Glutamatergic neuron (in vitro differentiated cells): ENCODE results near the gene MCU. TPM values are rescaled to one million over a fixed set of nuclear protein-coding genes. Genes with fewer than 3 reads are reported as not detected.
"Not testable (repeated sequence)": the region's sequence is repeated elsewhere in the genome, so short reads cannot be mapped to it uniquely, and the experiment has no call there.

Experiments used
- DNase-seq: peaks from one replicate; pipeline ENCODE4 v3.0.0; 2022
- H3K27ac Mint-ChIP-seq: one replicate; pipeline ENCODE4 v1.8.0; 2020; ENCODE audit warnings: mild to moderate bottlenecking, mixed read lengths, inconsistent platforms; ENCODE audit not compliant: unreplicated experiment
- H3K27me3 Mint-ChIP-seq: one replicate; pipeline ENCODE4 v1.8.0; 2020; ENCODE audit warnings: mild to moderate bottlenecking, moderate library complexity, mixed read lengths, inconsistent platforms; ENCODE audit not compliant: unreplicated experiment
- H3K36me3 Mint-ChIP-seq: one replicate; pipeline ENCODE4 v1.8.0; 2020; ENCODE audit warnings: mild to moderate bottlenecking, mixed read lengths, inconsistent platforms; ENCODE audit not compliant: unreplicated experiment
- H3K4me1 Mint-ChIP-seq: one replicate; pipeline ENCODE4 v1.8.0; 2020; ENCODE audit warnings: mild to moderate bottlenecking, low read depth, mixed read lengths, inconsistent platforms; ENCODE audit not compliant: unreplicated experiment
- H3K4me3 Mint-ChIP-seq: one replicate; pipeline ENCODE4 v1.8.0; 2020; ENCODE audit warnings: mild to moderate bottlenecking, mixed read lengths, inconsistent platforms; ENCODE audit not compliant: unreplicated experiment
- H3K9me3 Mint-ChIP-seq: one replicate; pipeline ENCODE4 v1.8.0; 2020; ENCODE audit warnings: mild to moderate bottlenecking, moderate library complexity, mixed read lengths, inconsistent platforms; ENCODE audit not compliant: unreplicated experiment
- total RNA-seq: library from RNA; stranded (reverse); fragmentation: NEBNext Ultra II Directional; extraction: Animal tissue kit (Norgen Biotek cat#: 25700); gene quantifications from one replicate; pipeline ENCODE4 v1.2.1, GENCODE V29; 2021; ENCODE audit not compliant: unreplicated experiment
- TF ChIP-seq, protein P1 (sequence below): fragments of 200-600 bp; sonication (generic); IDR thresholded peaks from one replicate; pipeline ENCODE4 v1.5.0; 2021; ENCODE audit not compliant: partially characterized antibody, unreplicated experiment

The MCU gene
- total RNA-seq, 1 donor from 2014 or later, result 15.2 TPM

DNA sequence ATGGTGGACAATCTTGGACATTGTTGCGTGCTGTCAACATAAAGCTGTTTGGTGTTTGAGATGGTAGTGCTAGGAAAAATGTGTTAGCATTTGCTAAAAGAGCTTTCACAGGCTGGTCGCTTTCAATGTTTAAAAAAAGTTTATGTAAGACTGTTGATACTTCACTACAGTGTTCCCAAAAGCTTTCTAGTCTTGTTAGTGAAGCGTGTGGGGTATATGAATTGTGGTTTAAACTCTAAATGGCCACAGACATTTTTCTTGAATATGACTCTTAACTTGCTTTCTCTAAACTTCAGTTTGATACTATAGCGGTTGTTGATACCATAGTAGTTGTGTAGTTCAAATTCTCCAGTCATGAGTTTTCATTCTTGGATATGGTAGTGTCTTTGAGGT lies 44.9 kb downstream of the MCU start:
- no peak overlapping the region for H3K4me3 Mint-ChIP-seq
- no peaks in the 10 kb centered on the region for H3K27me3 Mint-ChIP-seq
- peaks cover 16% of the 10 kb centered on the region for H3K4me1 Mint-ChIP-seq
- no peak overlapping the region for H3K27ac Mint-ChIP-seq
- no peaks in the 10 kb centered on the region for H3K36me3 Mint-ChIP-seq
- no peak for DNase-seq
- no peaks in the 10 kb centered on the region for H3K9me3 Mint-ChIP-seq
- TF ChIP-seq, protein P1, sequence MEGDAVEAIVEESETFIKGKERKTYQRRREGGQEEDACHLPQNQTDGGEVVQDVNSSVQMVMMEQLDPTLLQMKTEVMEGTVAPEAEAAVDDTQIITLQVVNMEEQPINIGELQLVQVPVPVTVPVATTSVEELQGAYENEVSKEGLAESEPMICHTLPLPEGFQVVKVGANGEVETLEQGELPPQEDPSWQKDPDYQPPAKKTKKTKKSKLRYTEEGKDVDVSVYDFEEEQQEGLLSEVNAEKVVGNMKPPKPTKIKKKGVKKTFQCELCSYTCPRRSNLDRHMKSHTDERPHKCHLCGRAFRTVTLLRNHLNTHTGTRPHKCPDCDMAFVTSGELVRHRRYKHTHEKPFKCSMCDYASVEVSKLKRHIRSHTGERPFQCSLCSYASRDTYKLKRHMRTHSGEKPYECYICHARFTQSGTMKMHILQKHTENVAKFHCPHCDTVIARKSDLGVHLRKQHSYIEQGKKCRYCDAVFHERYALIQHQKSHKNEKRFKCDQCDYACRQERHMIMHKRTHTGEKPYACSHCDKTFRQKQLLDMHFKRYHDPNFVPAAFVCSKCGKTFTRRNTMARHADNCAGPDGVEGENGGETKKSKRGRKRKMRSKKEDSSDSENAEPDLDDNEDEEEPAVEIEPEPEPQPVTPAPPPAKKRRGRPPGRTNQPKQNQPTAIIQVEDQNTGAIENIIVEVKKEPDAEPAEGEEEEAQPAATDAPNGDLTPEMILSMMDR, result no peak

DNA sequence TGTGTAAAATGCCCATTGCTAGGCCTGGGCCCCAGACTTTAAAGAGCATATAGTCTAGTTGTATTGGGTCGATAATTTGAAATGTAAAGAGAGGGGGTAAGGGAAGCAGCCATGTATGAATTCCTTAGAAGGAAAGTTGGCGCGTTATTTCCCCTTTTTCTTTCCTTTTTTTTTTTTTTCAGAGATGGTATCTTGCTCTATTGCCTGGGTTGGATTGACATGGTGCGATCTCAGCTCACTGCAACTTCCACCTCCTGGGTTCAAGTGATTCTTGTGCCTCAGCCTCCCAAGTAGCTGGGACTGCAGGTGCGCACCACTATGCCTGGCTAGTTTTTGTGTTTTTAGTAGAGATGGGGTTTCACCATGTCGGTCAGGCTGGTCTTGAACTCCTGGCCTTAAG lies 45.4 kb downstream of the MCU start:
- H3K36me3 Mint-ChIP-seq, H3K27ac Mint-ChIP-seq, H3K4me3 Mint-ChIP-seq: not testable (repeated sequence)

DNA sequence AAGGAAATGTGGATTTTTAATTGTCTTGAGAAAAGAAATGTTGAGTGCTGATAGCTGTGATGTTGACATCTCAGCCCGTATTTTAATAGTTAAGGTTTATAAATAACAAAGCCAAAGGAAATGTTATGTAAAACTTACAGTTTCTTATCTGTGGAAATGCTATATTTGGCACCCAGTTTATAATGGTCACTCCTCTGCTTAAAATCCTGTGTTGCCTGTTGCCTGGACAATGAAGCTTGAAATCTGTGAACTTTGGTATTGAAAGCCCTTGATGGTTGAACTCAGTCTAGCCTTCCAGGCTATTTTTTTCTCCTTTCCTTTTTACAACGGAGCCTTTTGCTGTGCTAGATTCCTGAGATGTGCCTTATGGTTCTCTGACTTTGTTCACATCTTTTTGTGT lies 46.5 kb downstream of the MCU start:
- H3K4me1 Mint-ChIP-seq, result peaks cover 16% of the 10 kb centered on the region
- no peaks in the 10 kb centered on the region for H3K27me3 Mint-ChIP-seq
- no peak overlapping the region for H3K27ac Mint-ChIP-seq
- no peaks in the 10 kb centered on the region for H3K36me3 Mint-ChIP-seq
- no peak overlapping the region for H3K4me3 Mint-ChIP-seq
- H3K9me3 Mint-ChIP-seq, result no peaks in the 10 kb centered on the region
- TF ChIP-seq, protein P1, result no peak
- no peak for DNase-seq

More for the DNA sequence above, 45.4 kb downstream of the MCU start:
- not testable (repeated sequence) for H3K9me3 Mint-ChIP-seq, DNase-seq, H3K27me3 Mint-ChIP-seq
- peaks cover 16% of the 10 kb centered on the region for H3K4me1 Mint-ChIP-seq

DNA sequence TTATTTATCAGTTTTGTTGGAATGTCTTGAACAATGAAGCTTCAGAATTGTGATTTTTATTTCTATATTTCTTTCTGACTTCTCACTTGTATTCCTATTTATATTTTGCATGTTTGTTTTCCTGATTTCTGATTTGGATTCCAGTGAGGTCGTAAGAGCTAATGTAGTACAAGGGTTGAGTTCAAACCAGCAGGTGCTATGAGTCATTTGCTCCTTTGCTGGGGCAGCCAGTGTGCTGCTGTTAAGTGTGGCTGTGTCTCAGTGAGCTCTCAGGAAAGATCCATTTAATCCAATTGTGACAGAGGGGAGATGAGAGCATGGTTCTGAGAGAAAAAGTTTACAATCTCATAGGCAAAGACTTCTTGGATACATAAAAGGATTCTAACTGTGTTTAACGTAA lies 48.6 kb downstream of the MCU start:
- H3K27ac Mint-ChIP-seq, result no peak overlapping the region
- H3K4me1 Mint-ChIP-seq, result peaks cover 19% of the 10 kb centered on the region
- TF ChIP-seq, protein P1, result no peak
- no peak for DNase-seq
- H3K27me3 Mint-ChIP-seq, result no peaks in the 10 kb centered on the region
- H3K36me3 Mint-ChIP-seq, result no peaks in the 10 kb centered on the region
- no peaks in the 10 kb centered on the region for H3K9me3 Mint-ChIP-seq
- no peak overlapping the region for H3K4me3 Mint-ChIP-seq

DNA sequence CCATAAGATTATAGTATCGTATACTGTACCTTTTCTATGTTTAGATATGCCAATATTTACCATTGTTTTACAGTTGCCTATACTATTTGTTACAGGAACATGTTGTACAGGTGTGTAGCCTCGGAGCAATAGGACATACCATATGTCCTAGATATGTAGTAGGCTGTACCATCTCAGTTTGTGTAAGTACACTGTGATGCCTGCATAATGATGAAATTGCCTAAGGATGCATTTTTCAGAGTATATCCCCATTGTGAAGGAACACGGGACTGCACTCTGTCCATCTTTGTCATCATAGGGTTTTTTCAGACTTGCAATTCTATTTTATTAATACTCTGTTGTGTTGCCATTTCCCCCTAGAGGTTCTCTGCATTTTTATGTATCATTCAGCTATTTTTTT lies 50.1 kb downstream of the MCU start:
- H3K27ac Mint-ChIP-seq, result no peak overlapping the region
- H3K9me3 Mint-ChIP-seq, result no peaks in the 10 kb centered on the region
- H3K4me1 Mint-ChIP-seq, result peaks cover 9% of the 10 kb centered on the region
- H3K27me3 Mint-ChIP-seq, result peaks cover 1% of the 10 kb centered on the region
- no peaks in the 10 kb centered on the region for H3K36me3 Mint-ChIP-seq
- DNase-seq, result no peak
- H3K4me3 Mint-ChIP-seq, result no peak overlapping the region
- TF ChIP-seq, protein P1, result no peak

DNA sequence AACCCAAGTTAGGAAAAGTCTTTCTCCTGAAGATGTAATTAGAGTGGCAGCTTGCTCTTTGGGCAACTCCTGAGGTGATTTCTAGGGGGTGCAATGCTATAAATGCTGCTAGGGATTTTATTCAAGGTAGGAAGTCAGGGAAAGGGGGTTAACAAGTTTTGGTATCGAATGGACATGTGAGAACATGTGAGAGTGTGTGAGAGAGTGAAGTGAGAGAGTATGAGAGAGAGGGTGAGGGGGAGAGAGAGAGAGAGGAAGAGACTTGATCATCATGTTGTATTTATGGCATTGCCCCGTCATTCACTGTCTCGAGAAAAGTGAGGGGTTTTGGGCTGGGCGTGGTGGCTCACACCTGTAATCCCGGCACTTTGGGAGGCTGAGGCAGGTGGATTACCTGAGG lies 50.9 kb downstream of the MCU start:
- Mint-ChIP-seq H3K4me3 (no peak overlapping the region), H3K27me3 (peaks cover 1% of the 10 kb centered on the region), H3K4me1 (peaks cover 9% of the 10 kb centered on the region), H3K36me3 (no peaks in the 10 kb centered on the region), H3K27ac (no peak overlapping the region), H3K9me3 (no peaks in the 10 kb centered on the region)
- DNase-seq, result no peak
- TF ChIP-seq, protein P1, result no peak
